Natural killer cell (primary cell): ENCODE data around the gene PIGO. TPM values are rescaled to one million over a fixed set of nuclear protein-coding genes. Genes with fewer than 3 reads are reported as not detected.
A peak's percentile ranks its signal among the peaks of the same experiment; 100 is the strongest.

Source experiments
- ATAC-seq, 3 donors: fragments of 150-1000 bp in 2 of 3; fragments of 200-7000 bp in 1 of 3; cut with Tn5 transposase; 1 replicate in 1 of 3; 2 replicates in 2 of 3; pipeline ENCODE4 v1.10.0; 2021; ENCODE audit warnings: mild to moderate bottlenecking in 2 of 3, moderate library complexity in 2 of 3
- DNase-seq, 2 donors: peaks; one replicate each; pipeline versions ENCODE4 v3.0.0 to v3.0.0-alpha.2; 2013 to 2021; ENCODE audit warnings: mixed read lengths in 1 of 2
- H3K27ac ChIP-seq: one replicate; pipeline ENCODE4 v1.5.1; 2013; ENCODE audit warnings: mild to moderate bottlenecking, low read length
- H3K27me3 ChIP-seq: one replicate; pipeline ENCODE4 v1.6.1; 2013; ENCODE audit warnings: low read length; ENCODE audit not compliant: control insufficient read depth, insufficient read depth
- H3K36me3 ChIP-seq: one replicate; pipeline ENCODE4 v1.6.1; 2013; ENCODE audit warnings: low read length; ENCODE audit not compliant: control insufficient read depth, insufficient read depth
- H3K4me1 ChIP-seq: one replicate; pipeline ENCODE4 v1.6.1; 2013; ENCODE audit warnings: low read length; ENCODE audit not compliant: control insufficient read depth, insufficient read depth
- H3K4me3 ChIP-seq: one replicate; pipeline ENCODE4 v1.5.1; 2013; ENCODE audit warnings: low read length
- H3K9me3 ChIP-seq: one replicate; pipeline ENCODE4 v1.6.1; 2013; ENCODE audit warnings: low read length; ENCODE audit not compliant: control insufficient read depth, insufficient read depth
- H3K27ac Mint-ChIP-seq, 2 donors: one replicate each; pipeline ENCODE4 v1.8.0; 2022; ENCODE audit warnings: mild to moderate bottlenecking in 2 of 2, mixed read lengths in 2 of 2, moderate library complexity in 1 of 2
- H3K27me3 Mint-ChIP-seq, 2 donors: one replicate each; pipeline ENCODE4 v1.8.0; 2022; ENCODE audit warnings: low read depth in 2 of 2, mixed read lengths in 2 of 2
- H3K36me3 Mint-ChIP-seq: one replicate; pipeline ENCODE4 v1.8.0; 2022; ENCODE audit warnings: mixed read lengths
- H3K4me1 Mint-ChIP-seq, 2 donors: one replicate each; pipeline ENCODE4 v1.8.0; 2022; ENCODE audit warnings: mixed read lengths in 2 of 2
- H3K4me3 Mint-ChIP-seq: one replicate; pipeline ENCODE4 v1.8.0; 2022; ENCODE audit warnings: mild to moderate bottlenecking, moderate library complexity, mixed read lengths
- H3K9me3 Mint-ChIP-seq, 2 donors: one replicate each; pipeline ENCODE4 v1.8.0; 2022; ENCODE audit warnings: mixed read lengths in 2 of 2
- CTCF ChIP-seq: fragments of 200-600 bp; IDR thresholded peaks from one replicate; pipeline ENCODE4 v1.8.0; 2022; ENCODE audit warnings: antibody characterized with exemption
- WGBS: methylation state at CpG from one replicate; pipeline ENCODE4 v1.1.7; 2013; ENCODE audit warnings: missing lambda C conversion rate; ENCODE audit not compliant: insufficient coverage; 5-methylcytosine and 5-hydroxymethylcytosine counted together
- intact Hi-C: fragments of 100-400 bp; cut with micrococcal nuclease; formaldehyde crosslinking; loops from one replicate; pipeline ENCODE4 v1.14.2; 2022
- total RNA-seq, 4 donors: library from RNA; stranded (reverse); fragments of 120-200 nt in 1 of 4; gene quantifications; one replicate each; pipeline versions ENCODE4 v1.2.3 to v1.2.4, GENCODE V29; 2013 to 2022

PIGO gene
- total RNA-seq, 3 donors from 2014 or later (not counting 1 experiment from before 2014, with no cell fraction given), result 23.6 to 28.2 (median 27.7) TPM

GRCh38 chr9:35079426-35080341 is 16.7 kb downstream of the PIGO start, which contains the start of gene FANCG:
TSS of gene FANCG (minus strand) at chr9:35079942. CDS start at chr9:35079524, 418 bp downstream.
- TF ChIP-seq CTCF, result no peak
- H3K36me3 ChIP-seq, result peaks cover 5% of the 10 kb centered on the region
- ATAC-seq, result peak; percentile 93 to 96 (median 95)
- H3K4me3 Mint-ChIP-seq, result peak within 1 kb of the TSS; percentile 96
- 0% methylated on average over 66 of the region's 67 CpGs for WGBS
- H3K4me1 ChIP-seq, result peaks cover 20% of the 10 kb centered on the region
- no peaks in the 10 kb centered on the region for H3K9me3 Mint-ChIP-seq
- no peaks in the 10 kb centered on the region for H3K27me3 Mint-ChIP-seq
- peak; percentile 62 to 87 for DNase-seq
- H3K27me3 ChIP-seq, result no peaks in the 10 kb centered on the region
- H3K36me3 Mint-ChIP-seq, result no peaks in the 10 kb centered on the region
- H3K4me3 ChIP-seq, result peak within 1 kb of the TSS; percentile 76
- peaks cover 19 to 22% of the 10 kb centered on the region in 2 donors for H3K4me1 Mint-ChIP-seq
- H3K27ac ChIP-seq, result peak within 1 kb of the TSS; percentile 32
- intact Hi-C loops, result loop anchor here (1.0 kb wide), 1 partner anchor 37 kb away; no protein-coding TSS in a partner anchor
- no peaks in the 10 kb centered on the region for H3K9me3 ChIP-seq
- H3K27ac Mint-ChIP-seq, result peak within 1 kb of the TSS; percentile 63 to 86

- peak overlapping the region in 1 of 2 donors; percentile 86 for H3K27ac Mint-ChIP-seq
- no peaks in the 10 kb centered on the region for H3K9me3 Mint-ChIP-seq
- no peak for TF ChIP-seq CTCF
- peaks cover 5% of the 10 kb centered on the region for H3K36me3 ChIP-seq
- WGBS, result 16% methylated on average over 10 of the region's 10 CpGs
- ATAC-seq, result no peak
- peaks cover 19 to 22% of the 10 kb centered on the region in 2 donors for H3K4me1 Mint-ChIP-seq
- H3K27ac ChIP-seq, result no peak overlapping the region
- no peaks in the 10 kb centered on the region for H3K9me3 ChIP-seq
- H3K4me3 Mint-ChIP-seq, result peak overlapping the region; percentile 96
- intact Hi-C loops, result no loop called here
- H3K36me3 Mint-ChIP-seq, result no peaks in the 10 kb centered on the region
- no peaks in the 10 kb centered on the region for H3K27me3 ChIP-seq
- peak overlapping the region; percentile 76 for H3K4me3 ChIP-seq
- no peaks in the 10 kb centered on the region for H3K27me3 Mint-ChIP-seq
- H3K4me1 ChIP-seq, result peaks cover 20% of the 10 kb centered on the region
- DNase-seq, result no peak
Observed at GRCh38 chr9:35079041-35079425, 17.4 kb downstream of the PIGO start.

- WGBS, result 88% methylated on average over 4 of the region's 4 CpGs
- no peaks in the 10 kb centered on the region for H3K36me3 Mint-ChIP-seq
- Histone ChIP-seq H3K36me3 (peaks cover 6% of the 10 kb centered on the region), H3K9me3 (no peaks in the 10 kb centered on the region), H3K27ac (no peak overlapping the region), H3K27me3 (no peaks in the 10 kb centered on the region), H3K4me1 (peaks cover 21% of the 10 kb centered on the region), H3K4me3 (no peak overlapping the region)
- peak overlapping the region; percentile 96 for H3K4me3 Mint-ChIP-seq
- no peak for TF ChIP-seq CTCF
- ATAC-seq, result no peak
- H3K27me3 Mint-ChIP-seq, result no peaks in the 10 kb centered on the region
- no peak for DNase-seq
- no peaks in the 10 kb centered on the region for H3K9me3 Mint-ChIP-seq
- intact Hi-C loops, result no loop called here
- peaks cover 24 to 25% of the 10 kb centered on the region in 2 donors for H3K4me1 Mint-ChIP-seq
- H3K27ac Mint-ChIP-seq, result peak overlapping the region in 1 of 2 donors; percentile 21
Observed at GRCh38 chr9:35078066-35078465, 18.3 kb downstream of the PIGO start.
